Stimulated activated CD8-positive, alpha-beta memory T cell treated with anti-CD3 and anti-CD28 coated beads, Interleukin-4, amount 100 ng/mL, for 24 hours (primary cell): Measurements from ENCODE around the gene GRK6.

ENCODE experiments used
- DNase-seq: peaks from one replicate; pipeline ENCODE4 v3.0.0-alpha.2; 2020; ENCODE audit warnings: low read depth

GRK6 gene

GRCh38 chr5:177426566-177427210, at the start of gene GRK6:
Gene GRK6, plus strand, starts transcription at chr5:177426676. Its CDS starts 170 bp downstream, at chr5:177426846.
- DNase-seq: no peak

- DNase-seq: no peak
Observed at GRCh38 chr5:177377851-177378776, 48.4 kb upstream of the GRK6 start.

- no peak for DNase-seq
Observed at GRCh38 chr5:177378884-177379883, 47.3 kb upstream of the GRK6 start.

- DNase-seq: no peak
Observed at GRCh38 chr5:177380805-177381126, 45.7 kb upstream of the GRK6 start.

- DNase-seq: no peak
Observed at GRCh38 chr5:177382423-177383029, 44.0 kb upstream of the GRK6 start.

- no peak for DNase-seq
Observed at GRCh38 chr5:177383181-177383580, 43.3 kb upstream of the GRK6 start.

GRCh38 chr5:177384134-177384533, 42.3 kb upstream of the GRK6 start, which contains the start of gene SLC34A1:
Gene SLC34A1, plus strand, starts transcription at chr5:177384434. Its CDS starts 1,308 bp downstream, at chr5:177385742.
- no peak for DNase-seq

GRCh38 chr5:177385720-177386119, 40.8 kb upstream of the GRK6 start:
- DNase-seq: no peak

- no peak for DNase-seq
Observed at GRCh38 chr5:177386542-177386941, 39.9 kb upstream of the GRK6 start.

- DNase-seq: no peak
Observed at GRCh38 chr5:177387405-177387804, 39.1 kb upstream of the GRK6 start.

GRCh38 chr5:177388521-177389052, 37.9 kb upstream of the GRK6 start:
- DNase-seq: no peak

GRCh38 chr5:177389241-177390169, 37.0 kb upstream of the GRK6 start:
- DNase-seq: no peak

GRCh38 chr5:177390363-177391300, 35.8 kb upstream of the GRK6 start:
- DNase-seq: peak; percentile 78

- DNase-seq: no peak
Observed at GRCh38 chr5:177392765-177393164, 33.7 kb upstream of the GRK6 start.

- DNase-seq: no peak
Observed at GRCh38 chr5:177393206-177393765, 33.2 kb upstream of the GRK6 start.

- no peak for DNase-seq
Observed at GRCh38 chr5:177393990-177394389, 32.5 kb upstream of the GRK6 start.

- DNase-seq: no peak
Observed at GRCh38 chr5:177396078-177396477, 30.4 kb upstream of the GRK6 start.

GRCh38 chr5:177396807-177397206, 29.7 kb upstream of the GRK6 start:
- no peak for DNase-seq

GRCh38 chr5:177397875-177398390, 28.5 kb upstream of the GRK6 start:
- DNase-seq: no peak
